DMS153 treated with DMSO at 0.1 percent for 48 hours (cell line): Measurements from ENCODE around the gene SREBF1.

Experiments used
- DNase-seq: peaks from one replicate; lab custom pipeline; 2025; ENCODE audit not compliant: unreplicated experiment; lab: John Stamatoyannopoulos, UW

The SREBF1 gene

DNA sequence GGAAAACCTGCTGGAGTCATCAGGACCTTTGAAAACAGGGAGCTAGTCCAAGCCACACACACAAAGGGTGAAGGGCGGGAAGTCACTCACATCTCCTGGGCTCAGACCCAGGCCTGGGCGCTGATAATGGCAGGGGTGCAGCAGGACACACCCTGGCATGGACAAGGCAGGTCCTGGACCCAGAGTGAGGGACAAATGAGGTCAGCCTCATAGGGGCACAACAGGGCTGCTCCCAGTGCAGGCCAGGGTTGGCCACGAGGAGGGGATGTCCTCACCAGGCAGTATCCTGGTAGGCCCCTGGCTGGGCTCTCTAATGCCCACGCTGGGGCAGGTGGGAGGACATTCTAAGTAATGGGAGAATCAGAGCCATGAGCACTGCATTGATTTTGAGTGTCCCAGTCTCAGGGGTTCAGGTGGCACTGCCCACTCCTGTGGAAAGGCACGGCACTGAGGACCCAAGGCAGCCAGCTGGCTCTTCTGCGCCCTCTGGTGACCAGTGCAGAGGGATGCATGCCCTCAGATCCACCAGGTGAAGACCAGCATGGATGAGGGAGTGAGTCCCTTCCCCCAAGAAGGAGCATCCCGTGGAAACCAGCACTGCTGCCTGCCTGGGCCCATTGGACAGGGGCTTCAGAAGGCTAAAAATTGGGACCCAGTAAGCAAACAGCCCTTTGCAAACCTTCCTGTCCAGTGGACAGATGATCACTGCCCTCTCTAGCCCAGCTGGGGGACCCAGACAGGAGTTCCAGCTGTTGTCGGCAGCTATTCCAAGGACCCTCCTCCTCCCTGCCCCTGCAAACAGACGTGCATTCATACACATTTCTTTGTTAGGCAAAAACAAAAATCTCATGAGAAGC, 23.4 kb upstream of the SREBF1 start:
- DNase-seq = peak; percentile 9

- no peak for DNase-seq
These were observed 20.7 kb upstream of the SREBF1 start for GRCh38 chr17:17857496-17857895.

- DNase-seq = no peak
These were observed 19.6 kb upstream of the SREBF1 start for GRCh38 chr17:17856386-17856785.

DNA sequence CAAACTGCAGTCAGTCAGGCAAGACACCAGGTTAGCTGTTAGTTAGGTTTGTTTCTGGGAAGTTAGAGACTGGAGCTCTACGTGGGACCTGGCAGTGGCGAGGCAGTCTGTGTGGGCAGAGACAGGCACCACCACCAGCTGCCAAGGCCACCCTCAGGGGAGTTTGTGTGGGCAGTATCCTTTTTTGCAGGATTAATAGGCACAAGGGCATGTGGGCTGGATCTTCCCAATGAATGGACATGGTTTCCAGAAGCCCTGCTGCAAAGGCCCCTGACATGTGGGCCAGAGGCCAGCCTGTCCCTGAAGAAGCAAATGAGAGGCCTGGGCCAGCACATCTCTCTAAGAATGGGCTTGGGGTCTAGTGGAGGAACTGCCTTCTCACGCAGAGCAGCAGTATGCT, 19.2 kb upstream of the SREBF1 start:
- DNase-seq = no peak

DNA sequence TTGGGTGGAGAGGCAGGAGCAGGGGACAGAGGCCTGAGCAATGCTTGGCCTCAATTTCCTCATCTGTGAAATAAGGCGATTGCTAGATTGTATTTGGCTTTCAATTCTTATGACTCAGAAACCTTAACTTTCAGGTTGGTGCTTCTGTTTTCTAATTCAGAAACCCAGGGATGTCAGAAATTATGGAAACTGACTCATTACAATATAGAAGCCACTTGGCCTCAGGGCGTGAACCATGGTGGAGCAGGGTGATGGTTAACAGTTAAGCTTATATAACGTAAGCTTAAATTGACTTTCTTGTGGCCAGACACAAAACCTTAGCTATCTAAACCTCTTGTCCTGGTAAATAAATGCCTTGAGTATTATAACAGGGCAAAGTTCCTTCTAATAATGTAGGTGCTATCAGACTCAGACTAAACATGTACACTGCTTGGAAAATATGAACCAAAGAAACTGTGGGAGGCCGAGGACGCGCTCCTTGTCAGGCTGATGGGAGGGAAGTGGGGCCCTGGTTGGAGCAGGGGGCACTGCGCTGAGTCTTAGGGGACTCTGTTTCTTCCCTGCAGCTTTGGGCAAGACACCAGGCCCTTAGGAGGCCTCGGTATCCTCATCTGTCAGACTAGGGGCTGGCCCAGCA, 17.1 kb upstream of the SREBF1 start:
- DNase-seq = no peak

DNA sequence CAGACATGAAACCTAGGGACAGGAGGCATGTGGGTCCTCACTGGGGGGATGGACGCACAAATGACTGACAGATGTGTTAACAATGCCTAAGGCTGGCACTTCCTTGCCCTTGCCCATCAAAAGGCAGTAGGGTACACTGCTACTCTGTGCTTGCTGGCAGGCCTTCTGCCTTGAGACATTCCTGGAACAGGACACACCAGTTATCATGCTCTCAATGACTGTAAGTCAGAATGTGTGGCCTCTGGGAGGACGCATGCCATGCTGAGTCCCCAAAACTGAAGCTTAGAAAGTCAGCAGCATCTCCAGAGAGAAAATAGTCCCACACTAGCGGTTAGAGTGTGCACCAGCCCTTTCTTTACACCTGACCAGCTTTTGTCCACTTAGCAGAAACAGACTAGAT, 16.1 kb upstream of the SREBF1 start:
- no peak for DNase-seq

DNA sequence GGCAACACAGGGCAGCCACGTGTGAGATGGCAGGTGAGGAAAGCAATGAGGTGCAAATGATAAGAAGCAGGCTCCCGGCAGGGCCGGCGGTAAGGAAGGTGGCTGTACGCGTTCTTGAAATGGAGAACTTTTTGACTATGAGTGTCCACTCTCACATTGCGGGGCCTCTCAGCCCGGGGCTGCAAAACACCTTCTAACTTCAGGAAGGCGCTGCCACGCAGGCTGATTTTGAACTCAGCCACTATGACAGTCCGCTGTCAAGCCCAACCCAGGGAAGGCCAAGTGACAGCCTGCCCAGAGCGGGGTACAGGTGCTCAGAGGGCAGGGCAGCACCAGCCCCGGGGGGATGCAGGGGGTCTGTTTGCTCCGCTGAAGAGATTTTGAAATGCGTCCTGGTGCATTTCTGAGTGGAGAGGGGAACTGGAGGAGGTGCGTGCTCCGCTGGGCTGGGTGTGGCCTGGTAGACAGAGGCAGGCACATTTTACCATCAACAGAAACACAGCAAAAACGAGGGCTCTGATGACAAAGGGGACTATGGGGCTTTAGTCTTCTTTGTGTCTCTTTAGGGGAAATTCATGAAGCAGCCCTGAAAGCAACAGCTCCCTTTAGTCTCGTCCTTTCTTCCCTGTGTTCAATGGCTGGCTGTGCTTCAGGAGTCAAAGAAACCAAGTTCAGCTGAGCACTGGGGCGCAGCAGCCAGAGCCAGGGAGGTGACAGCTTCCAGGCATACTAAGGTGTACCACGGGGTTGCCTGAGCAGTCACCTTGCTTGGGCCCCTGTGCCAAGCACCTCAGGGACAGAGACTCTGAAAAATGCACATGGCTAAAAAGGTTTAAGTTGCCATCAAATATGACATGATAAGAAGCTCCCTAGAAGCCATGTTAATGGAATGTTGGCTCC, 14.6 kb upstream of the SREBF1 start:
- no peak for DNase-seq

DNA sequence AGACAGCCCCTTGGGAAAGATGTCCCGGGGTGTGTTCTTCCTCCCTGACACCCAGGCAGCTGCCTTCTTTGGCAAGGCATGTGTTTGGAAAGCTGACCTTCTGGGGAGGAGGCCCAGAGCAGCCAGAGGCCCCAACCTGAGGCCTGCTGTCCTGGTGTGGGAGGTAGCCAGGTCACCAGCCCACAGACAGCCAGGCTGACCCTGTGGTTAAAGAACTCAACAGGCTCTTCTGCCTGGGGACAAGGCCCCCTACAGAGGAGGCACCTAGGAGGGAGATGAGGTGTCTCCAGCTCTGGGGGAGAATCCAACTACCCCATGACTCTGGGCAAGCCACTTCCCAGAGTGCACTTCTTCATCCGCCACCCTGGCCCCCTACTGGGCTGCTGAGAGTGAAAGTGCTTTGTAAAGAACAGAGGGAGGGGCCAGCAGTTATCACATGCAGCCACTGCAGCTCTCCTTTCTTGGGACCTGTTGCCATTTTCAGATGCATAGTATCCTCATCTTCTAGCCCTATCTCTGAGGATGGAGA, 13.1 kb upstream of the SREBF1 start:
- no peak for DNase-seq

DNA sequence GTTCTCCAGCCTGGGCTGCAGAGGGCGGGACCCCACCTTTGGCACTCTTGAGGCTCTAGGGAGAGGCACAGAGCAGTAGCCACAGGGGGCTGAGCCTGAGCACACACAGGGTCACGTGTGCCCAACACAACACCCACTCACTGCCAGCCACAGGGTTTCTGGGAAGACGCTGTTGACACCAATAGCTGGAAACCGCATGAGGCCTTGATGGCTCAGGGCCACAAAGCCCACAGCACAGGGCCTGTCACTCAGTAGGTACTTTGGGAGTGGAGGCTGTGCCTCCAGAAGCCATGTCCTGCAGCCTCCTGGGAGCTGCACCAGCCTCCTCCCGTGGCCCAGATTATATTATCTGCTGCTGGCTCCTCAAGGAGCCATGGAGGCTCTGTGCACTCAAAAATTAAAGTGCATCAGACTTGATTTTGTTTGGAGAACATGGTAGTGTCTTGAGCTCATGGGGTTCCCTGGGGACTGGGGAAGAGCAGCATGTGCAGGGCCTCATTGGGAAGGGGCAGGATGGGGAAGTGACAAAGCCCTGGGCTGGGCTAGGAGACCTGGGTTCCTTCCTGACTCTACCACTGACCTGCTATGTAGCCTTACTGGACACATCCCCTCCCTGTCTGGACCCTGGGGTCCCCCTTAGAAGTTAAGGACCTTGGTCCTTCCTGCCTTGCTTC, 12.5 kb upstream of the SREBF1 start:
- DNase-seq = no peak

GRCh38 chr17:17848311-17849082, 11.7 kb upstream of the SREBF1 start:
- DNase-seq = no peak

DNA sequence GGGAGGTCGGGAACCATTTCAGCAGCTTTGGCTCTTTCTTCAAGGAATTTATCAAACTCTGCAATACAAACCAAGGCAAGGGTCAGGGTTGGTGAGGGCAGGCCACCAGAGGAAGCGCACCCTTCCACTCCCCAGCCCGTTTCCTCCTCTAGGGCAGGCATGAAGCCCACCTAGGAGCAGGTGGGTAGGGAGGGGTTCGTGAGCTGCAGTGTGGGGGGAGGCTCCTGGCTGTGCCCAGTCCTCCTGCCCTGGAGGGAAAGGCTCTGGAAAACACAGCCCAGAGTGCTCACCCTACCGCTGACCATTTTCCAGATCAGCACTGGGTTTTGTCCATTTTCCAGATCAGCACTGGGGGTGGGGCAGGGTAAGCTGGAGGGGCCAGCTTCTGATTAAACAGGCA, 10.9 kb upstream of the SREBF1 start:
- no peak for DNase-seq

DNA sequence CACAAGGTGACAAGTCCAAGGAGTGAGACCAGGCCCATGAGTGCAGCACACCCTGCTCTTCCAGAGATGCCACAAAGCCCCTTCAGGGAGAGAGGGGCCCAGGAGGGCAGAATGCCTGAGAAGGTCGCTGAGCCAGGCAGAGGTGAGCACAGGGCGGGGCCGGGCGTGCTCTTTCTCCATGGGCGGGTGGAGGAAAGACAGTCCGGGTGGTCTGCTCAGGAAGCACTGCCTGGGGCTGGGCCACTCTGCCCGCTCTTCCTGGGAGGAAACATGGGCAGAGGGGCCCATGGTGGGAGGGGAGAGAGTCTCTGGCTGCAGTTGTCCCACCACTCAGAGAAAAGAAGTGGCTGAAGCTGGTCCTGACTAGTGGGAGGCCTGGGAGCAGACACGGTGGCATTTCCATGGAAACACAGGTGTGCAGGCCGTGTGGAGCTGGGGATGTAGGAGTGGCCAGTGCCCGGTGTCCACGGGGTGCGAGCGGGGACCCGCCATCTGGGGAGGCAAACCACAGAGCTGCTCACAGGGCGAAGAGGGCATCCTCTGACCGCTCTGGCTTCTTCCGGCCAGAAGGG, 10.4 kb upstream of the SREBF1 start:
- DNase-seq = no peak

- DNase-seq = no peak
These were observed 9.9 kb upstream of the SREBF1 start for GRCh38 chr17:17846645-17847044.

- DNase-seq = no peak
These were observed 9.2 kb upstream of the SREBF1 start for GRCh38 chr17:17846003-17846402.

- DNase-seq = no peak
These were observed 8.4 kb upstream of the SREBF1 start for GRCh38 chr17:17845046-17845775.

DNA sequence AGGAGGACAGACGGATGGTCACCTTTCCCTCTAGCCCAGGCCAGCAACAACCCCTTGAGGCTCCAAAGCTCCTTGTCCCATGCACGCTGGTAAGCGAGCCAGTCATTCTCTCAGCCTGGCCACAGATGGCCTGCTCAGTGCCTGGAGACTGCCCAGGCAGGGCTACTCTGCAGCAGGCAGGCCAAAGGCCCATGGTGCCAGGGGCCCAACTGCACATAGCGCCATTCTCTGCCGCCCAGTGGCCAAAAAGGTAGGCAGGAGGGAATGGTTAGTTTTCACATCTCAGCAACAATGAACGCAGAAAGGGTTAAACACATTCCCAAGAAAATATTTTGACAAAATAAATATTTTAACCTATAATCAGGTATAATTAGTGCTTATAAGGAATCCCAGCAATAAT, 7.7 kb upstream of the SREBF1 start:
- no peak for DNase-seq

DNA sequence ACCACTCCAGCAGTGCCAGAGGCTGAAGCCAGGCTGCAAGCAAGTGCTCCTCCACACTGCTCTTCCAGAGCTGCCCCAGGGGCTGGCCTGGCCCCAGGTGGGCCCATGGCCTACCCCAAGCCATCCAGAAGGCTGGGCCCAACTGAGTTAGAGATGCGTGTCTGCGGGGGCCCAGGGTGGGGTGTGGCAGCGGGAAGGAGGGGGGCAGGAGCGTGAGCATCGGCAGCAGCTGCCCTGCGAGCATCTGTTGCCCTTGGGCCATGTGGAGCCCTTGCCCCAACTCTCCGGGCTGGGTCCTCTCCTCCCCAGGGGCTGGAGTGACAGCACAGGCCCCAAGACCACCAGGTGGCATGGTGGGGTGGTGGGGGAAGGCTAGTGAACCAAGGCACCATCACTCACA, 7.3 kb upstream of the SREBF1 start:
- no peak for DNase-seq

DNA sequence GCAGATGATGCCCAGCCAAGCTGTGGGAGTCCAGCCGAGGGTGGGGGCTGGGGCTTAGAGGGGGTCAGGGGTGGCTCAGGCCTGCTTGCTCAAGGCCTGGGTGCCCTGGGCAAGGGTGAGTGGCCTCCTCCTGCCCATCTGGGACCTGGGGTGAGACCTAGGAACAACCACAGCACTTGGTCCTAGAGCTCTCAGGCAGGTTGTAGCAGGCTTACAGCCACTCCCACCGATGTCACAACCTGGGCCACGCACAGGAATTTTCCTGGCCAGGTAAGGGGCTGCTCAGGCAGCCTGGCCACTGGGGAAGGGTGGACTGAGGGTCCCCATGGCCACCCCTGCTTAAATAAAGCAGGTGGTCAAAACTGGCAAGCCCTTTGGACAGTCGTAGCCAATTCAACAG, 6.3 kb upstream of the SREBF1 start:
- DNase-seq = no peak
